Liver (tissue), 9 donors: ENCODE results near the gene AGA. TPM values are rescaled to one million over a fixed set of nuclear protein-coding genes. Genes with fewer than 3 reads are reported as not detected.

Source experiments
- DNase-seq: peaks from one replicate; pipeline ENCODE4 v3.0.0-alpha.2; 2017; ENCODE audit warnings: low spot score
- H3K27ac ChIP-seq, 2 donors: one replicate each; pipeline ENCODE4 v1.7.0; 2013; ENCODE audit warnings: inconsistent platforms in 2 of 2, low read length in 2 of 2, control low read depth in 1 of 2, low read depth in 1 of 2, mild to moderate bottlenecking in 1 of 2
- H3K27me3 ChIP-seq, 4 donors: one replicate each; pipeline versions ENCODE4 v1.6.1 to v1.7.0; 2013; ENCODE audit warnings: low read length in 3 of 4, inconsistent platforms in 1 of 4, mild to moderate bottlenecking in 1 of 4, moderate library complexity in 1 of 4; ENCODE audit not compliant: control insufficient read depth in 4 of 4, insufficient read depth in 4 of 4
- H3K36me3 ChIP-seq, 4 donors: one replicate each; pipeline versions ENCODE4 v1.6.1 to v1.7.0; 2013; ENCODE audit warnings: low read length in 3 of 4, mild to moderate bottlenecking in 3 of 4, low read depth in 1 of 4, moderate library complexity in 1 of 4; ENCODE audit not compliant: control insufficient read depth in 4 of 4, insufficient read depth in 3 of 4
- H3K4me1 ChIP-seq, 4 donors: one replicate each; pipeline versions ENCODE4 v1.6.1 to v1.7.0; 2013; ENCODE audit warnings: low read length in 3 of 4, mild to moderate bottlenecking in 3 of 4, moderate library complexity in 1 of 4; ENCODE audit not compliant: control insufficient read depth in 4 of 4, insufficient read depth in 4 of 4
- H3K4me3 ChIP-seq, 3 donors: one replicate each; pipeline versions ENCODE4 v1.6.1 to v1.7.0; 2013; ENCODE audit warnings: low read length in 3 of 3, control low read depth in 1 of 3, low read depth in 1 of 3, mild to moderate bottlenecking in 1 of 3
- H3K9ac ChIP-seq, 2 donors: one replicate each; pipeline ENCODE4 v1.7.0; 2013; ENCODE audit warnings: low read length in 2 of 2, mild to moderate bottlenecking in 2 of 2, moderate library complexity in 2 of 2, control low read depth in 1 of 2, low read depth in 1 of 2
- H3K9me3 ChIP-seq, 4 donors: one replicate each; pipeline versions ENCODE4 v1.6.1 to v1.7.0; 2013; ENCODE audit warnings: low read length in 3 of 4; ENCODE audit not compliant: control insufficient read depth in 4 of 4
- ATF3 ChIP-seq: IDR thresholded peaks from 2 replicates; pipeline ENCODE4 v1.6.1; 2016; ENCODE audit warnings: antibody characterized with exemption
- EGR1 ChIP-seq, 2 donors: IDR thresholded peaks; 2 replicates each; pipeline ENCODE4 v1.6.1; 2016 to 2018; ENCODE audit warnings: antibody characterized with exemption in 2 of 2, low read depth in 2 of 2
- FOXA1 ChIP-seq: IDR thresholded peaks from 2 replicates; pipeline ENCODE4 v1.6.1; 2016; ENCODE audit warnings: antibody characterized with exemption
- FOXA2 ChIP-seq: IDR thresholded peaks from 2 replicates; pipeline ENCODE4 v1.6.1; 2016; ENCODE audit warnings: antibody characterized with exemption
- GABPA ChIP-seq, 2 donors: IDR thresholded peaks in 1 of 2; conservative IDR thresholded peaks in 1 of 2; 2 replicates each; pipeline ENCODE4 v1.6.1; 2016; ENCODE audit warnings: antibody characterized with exemption in 2 of 2, mild to moderate bottlenecking in 1 of 2, moderate library complexity in 1 of 2
- HNF4A ChIP-seq, 2 donors: conservative IDR thresholded peaks; 2 replicates each; pipeline ENCODE4 v1.6.1; 2016; ENCODE audit warnings: antibody characterized with exemption in 2 of 2, mild to moderate bottlenecking in 2 of 2
- HNF4G ChIP-seq: IDR thresholded peaks from 2 replicates; pipeline ENCODE4 v1.6.1; 2016; ENCODE audit warnings: antibody characterized with exemption
- JUND ChIP-seq, 2 donors: IDR thresholded peaks; 2 replicates each; pipeline ENCODE4 v1.6.1; 2016; ENCODE audit warnings: antibody characterized with exemption in 2 of 2
- MAX ChIP-seq: IDR thresholded peaks from 2 replicates; pipeline ENCODE4 v1.6.1; 2016; ENCODE audit warnings: antibody characterized with exemption
- NR2F2 ChIP-seq: IDR thresholded peaks from 2 replicates; pipeline ENCODE4 v1.6.1; 2016; ENCODE audit warnings: antibody characterized with exemption
- RAD21 ChIP-seq, 2 donors: IDR thresholded peaks; 2 replicates each; pipeline ENCODE4 v1.6.1; 2016; ENCODE audit warnings: antibody characterized with exemption in 2 of 2, mild to moderate bottlenecking in 2 of 2
- RXRA ChIP-seq, 2 donors: IDR thresholded peaks; 2 replicates each; pipeline ENCODE4 v1.6.1; 2017 to 2018; ENCODE audit warnings: antibody characterized with exemption in 2 of 2, mild to moderate bottlenecking in 1 of 2
- SP1 ChIP-seq: IDR thresholded peaks from 2 replicates; pipeline ENCODE4 v1.6.1; 2018; ENCODE audit warnings: antibody characterized with exemption, mild to moderate bottlenecking
- TAF1 ChIP-seq: conservative IDR thresholded peaks from 2 replicates; pipeline ENCODE4 v1.6.1; 2016; ENCODE audit warnings: antibody characterized with exemption, mild to moderate bottlenecking
- YY1 ChIP-seq: IDR thresholded peaks from 2 replicates; pipeline ENCODE4 v1.6.1; 2016; ENCODE audit warnings: antibody characterized with exemption, mild to moderate bottlenecking
- WGBS: extraction: QIAGEN DNeasy Blood & Tissue Kit; methylation state at CpG from one replicate; pipeline ENCODE4 v1.1.7; 2013; 5-methylcytosine and 5-hydroxymethylcytosine counted together
- polyA plus RNA-seq, 2 donors: library from polyadenylated mRNA; stranded (reverse) in 1 of 2; unstranded in 1 of 2; fragments of 200-250 nt in 1 of 2; fragments of >200 nt in 1 of 2; fragmentation: Nextera tagmentation in 1 of 2; extraction: Ambion mirVana in 1 of 2; gene quantifications; one replicate each; pipeline versions ENCODE4 v1.2.1 to v1.2.3, GENCODE V29; 2013 to 2015
- total RNA-seq, 2 donors: library from RNA; depleted of rRNA; stranded (reverse); fragments of >200 nt; gene quantifications; one replicate each; pipeline ENCODE4 v1.2.3, GENCODE V29; 2014
- TF ChIP-seq, protein P1 (sequence below): fragments of 150-350 bp; IDR thresholded peaks from 2 replicates; pipeline ENCODE4 v1.5.1; 2017; ENCODE audit warnings: improper control_type of control experiment, low read depth, low read length; ENCODE audit not compliant: missing input control
- TF ChIP-seq, protein P2 (sequence below): IDR thresholded peaks from 2 replicates; pipeline ENCODE4 v1.6.1; 2016; ENCODE audit warnings: antibody characterized with exemption
- TF ChIP-seq, protein P3 (sequence below): IDR thresholded peaks from 2 replicates; pipeline ENCODE4 v1.6.1; 2016; ENCODE audit warnings: antibody characterized with exemption, mild to moderate bottlenecking
- donor health status: healthy.
- donor health status: healthy.
- donor health status: healthy.
- donor health status: healthy.
- donor health status: healthy.

Gene AGA
- total and polyA plus RNA-seq, 4 donors = 12.9 to 38.4 (median 35.6) TPM

GRCh38 chr4:177419434-177419833 lies 22.8 kb downstream of the AGA start:
- no peak overlapping the region for H3K9ac ChIP-seq
- no peak overlapping the region for H3K27ac ChIP-seq
- no peaks in the 10 kb centered on the region for H3K27me3 ChIP-seq
- DNase-seq = no peak
- peaks cover 0 to 11% (median 1%) of the 10 kb centered on the region in 4 donors for H3K9me3 ChIP-seq
- 86% methylated on average over 3 of the region's 3 CpGs for WGBS
- no peaks in the 10 kb centered on the region for H3K36me3 ChIP-seq
- no peak overlapping the region for H3K4me3 ChIP-seq
- TF ChIP-seq, protein P1, sequence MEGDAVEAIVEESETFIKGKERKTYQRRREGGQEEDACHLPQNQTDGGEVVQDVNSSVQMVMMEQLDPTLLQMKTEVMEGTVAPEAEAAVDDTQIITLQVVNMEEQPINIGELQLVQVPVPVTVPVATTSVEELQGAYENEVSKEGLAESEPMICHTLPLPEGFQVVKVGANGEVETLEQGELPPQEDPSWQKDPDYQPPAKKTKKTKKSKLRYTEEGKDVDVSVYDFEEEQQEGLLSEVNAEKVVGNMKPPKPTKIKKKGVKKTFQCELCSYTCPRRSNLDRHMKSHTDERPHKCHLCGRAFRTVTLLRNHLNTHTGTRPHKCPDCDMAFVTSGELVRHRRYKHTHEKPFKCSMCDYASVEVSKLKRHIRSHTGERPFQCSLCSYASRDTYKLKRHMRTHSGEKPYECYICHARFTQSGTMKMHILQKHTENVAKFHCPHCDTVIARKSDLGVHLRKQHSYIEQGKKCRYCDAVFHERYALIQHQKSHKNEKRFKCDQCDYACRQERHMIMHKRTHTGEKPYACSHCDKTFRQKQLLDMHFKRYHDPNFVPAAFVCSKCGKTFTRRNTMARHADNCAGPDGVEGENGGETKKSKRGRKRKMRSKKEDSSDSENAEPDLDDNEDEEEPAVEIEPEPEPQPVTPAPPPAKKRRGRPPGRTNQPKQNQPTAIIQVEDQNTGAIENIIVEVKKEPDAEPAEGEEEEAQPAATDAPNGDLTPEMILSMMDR = no peak
- TF ChIP-seq TAF1 (no peak), MAX (no peak), GABPA (IDR thresholded peaks at IDR 0.05 in 1 of 2, conservative IDR thresholded peaks at IDR 0.05 in 1 of 2) (no peak), SP1 (no peak), YY1 (no peak)
- TF ChIP-seq, protein P2, sequence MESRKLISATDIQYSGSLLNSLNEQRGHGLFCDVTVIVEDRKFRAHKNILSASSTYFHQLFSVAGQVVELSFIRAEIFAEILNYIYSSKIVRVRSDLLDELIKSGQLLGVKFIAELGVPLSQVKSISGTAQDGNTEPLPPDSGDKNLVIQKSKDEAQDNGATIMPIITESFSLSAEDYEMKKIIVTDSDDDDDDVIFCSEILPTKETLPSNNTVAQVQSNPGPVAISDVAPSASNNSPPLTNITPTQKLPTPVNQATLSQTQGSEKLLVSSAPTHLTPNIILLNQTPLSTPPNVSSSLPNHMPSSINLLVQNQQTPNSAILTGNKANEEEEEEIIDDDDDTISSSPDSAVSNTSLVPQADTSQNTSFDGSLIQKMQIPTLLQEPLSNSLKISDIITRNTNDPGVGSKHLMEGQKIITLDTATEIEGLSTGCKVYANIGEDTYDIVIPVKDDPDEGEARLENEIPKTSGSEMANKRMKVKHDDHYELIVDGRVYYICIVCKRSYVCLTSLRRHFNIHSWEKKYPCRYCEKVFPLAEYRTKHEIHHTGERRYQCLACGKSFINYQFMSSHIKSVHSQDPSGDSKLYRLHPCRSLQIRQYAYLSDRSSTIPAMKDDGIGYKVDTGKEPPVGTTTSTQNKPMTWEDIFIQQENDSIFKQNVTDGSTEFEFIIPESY = no peak
- TF ChIP-seq, protein P3, sequence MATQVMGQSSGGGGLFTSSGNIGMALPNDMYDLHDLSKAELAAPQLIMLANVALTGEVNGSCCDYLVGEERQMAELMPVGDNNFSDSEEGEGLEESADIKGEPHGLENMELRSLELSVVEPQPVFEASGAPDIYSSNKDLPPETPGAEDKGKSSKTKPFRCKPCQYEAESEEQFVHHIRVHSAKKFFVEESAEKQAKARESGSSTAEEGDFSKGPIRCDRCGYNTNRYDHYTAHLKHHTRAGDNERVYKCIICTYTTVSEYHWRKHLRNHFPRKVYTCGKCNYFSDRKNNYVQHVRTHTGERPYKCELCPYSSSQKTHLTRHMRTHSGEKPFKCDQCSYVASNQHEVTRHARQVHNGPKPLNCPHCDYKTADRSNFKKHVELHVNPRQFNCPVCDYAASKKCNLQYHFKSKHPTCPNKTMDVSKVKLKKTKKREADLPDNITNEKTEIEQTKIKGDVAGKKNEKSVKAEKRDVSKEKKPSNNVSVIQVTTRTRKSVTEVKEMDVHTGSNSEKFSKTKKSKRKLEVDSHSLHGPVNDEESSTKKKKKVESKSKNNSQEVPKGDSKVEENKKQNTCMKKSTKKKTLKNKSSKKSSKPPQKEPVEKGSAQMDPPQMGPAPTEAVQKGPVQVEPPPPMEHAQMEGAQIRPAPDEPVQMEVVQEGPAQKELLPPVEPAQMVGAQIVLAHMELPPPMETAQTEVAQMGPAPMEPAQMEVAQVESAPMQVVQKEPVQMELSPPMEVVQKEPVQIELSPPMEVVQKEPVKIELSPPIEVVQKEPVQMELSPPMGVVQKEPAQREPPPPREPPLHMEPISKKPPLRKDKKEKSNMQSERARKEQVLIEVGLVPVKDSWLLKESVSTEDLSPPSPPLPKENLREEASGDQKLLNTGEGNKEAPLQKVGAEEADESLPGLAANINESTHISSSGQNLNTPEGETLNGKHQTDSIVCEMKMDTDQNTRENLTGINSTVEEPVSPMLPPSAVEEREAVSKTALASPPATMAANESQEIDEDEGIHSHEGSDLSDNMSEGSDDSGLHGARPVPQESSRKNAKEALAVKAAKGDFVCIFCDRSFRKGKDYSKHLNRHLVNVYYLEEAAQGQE = no peak
- H3K4me1 ChIP-seq = no peaks in the 10 kb centered on the region

DNA sequence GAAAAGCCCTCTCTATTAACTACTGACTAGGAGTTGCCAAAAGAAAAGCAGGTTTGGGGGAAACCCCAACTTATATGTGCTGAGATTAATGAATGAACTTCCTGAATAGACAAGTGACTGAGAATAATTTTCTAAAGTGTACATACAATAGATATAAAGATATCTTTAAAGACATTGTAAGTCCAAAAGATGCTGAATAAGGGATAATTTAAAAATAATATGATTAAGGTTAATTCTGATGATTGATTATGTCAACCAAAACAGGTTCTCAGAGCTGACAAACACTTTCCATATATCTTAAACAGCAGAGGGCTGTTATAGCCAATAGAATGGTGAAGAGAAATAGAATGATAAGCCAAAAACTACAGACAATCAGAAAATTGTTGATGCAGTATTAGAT lies 28.6 kb downstream of the AGA start:
- no peak overlapping the region for H3K4me3 ChIP-seq
- no peaks in the 10 kb centered on the region for H3K27me3 ChIP-seq
- no peak overlapping the region for H3K9ac ChIP-seq
- no peaks in the 10 kb centered on the region for H3K36me3 ChIP-seq
- no peak for DNase-seq
- H3K27ac ChIP-seq = no peak overlapping the region
- H3K9me3 ChIP-seq = no peaks in the 10 kb centered on the region
- H3K4me1 ChIP-seq = peaks cover 4 to 16% (median 12%) of the 10 kb centered on the region in 4 donors
- TF ChIP-seq HNF4G (no peak), MAX (no peak), FOXA1 (no peak), FOXA2 (no peak), NR2F2 (no peak), RAD21 (IDR thresholded peaks at IDR 0.05) (no peak), RXRA (IDR thresholded peaks at IDR 0.05) (no peak), ATF3 (no peak), TAF1 (no peak), HNF4A (conservative IDR thresholded peaks at IDR 0.05) (no peak), EGR1 (IDR thresholded peaks at IDR 0.05; ENCODE audit: low read depth in 2 of 2) (no peak), SP1 (no peak), YY1 (no peak), JUND (IDR thresholded peaks at IDR 0.05) (no peak), GABPA (IDR thresholded peaks at IDR 0.05 in 1 of 2, conservative IDR thresholded peaks at IDR 0.05 in 1 of 2) (no peak)
- TF ChIP-seq, protein P2 = no peak
- TF ChIP-seq, protein P1 = no peak
